T47D (cell line): ENCODE results near the gene RAB1A.
"Not testable (repeated sequence)": the region's sequence is repeated elsewhere in the genome, so short reads cannot be mapped to it uniquely, and the experiment has no call there.

Experiments
- DNase-seq, 2 experiments: peaks; one replicate each; pipeline versions ENCODE4 v3.0.0 to v3.0.0-alpha.2; 2011 to 2012; ENCODE audit warnings: low read depth in 1 of 2, low spot score in 1 of 2
- JUND ChIP-seq: IDR thresholded peaks from 2 replicates; pipeline ENCODE4 v1.6.1; 2012; ENCODE audit warnings: low read depth
- in situ Hi-C: cut with HindIII; loops from 2 replicates; pipeline ENCODE4 v1.10.0; 2016; ENCODE audit warnings: low sequenced_read_pairs, low pct_unique_long_range_greater_than_20kb

The RAB1A gene

DNA sequence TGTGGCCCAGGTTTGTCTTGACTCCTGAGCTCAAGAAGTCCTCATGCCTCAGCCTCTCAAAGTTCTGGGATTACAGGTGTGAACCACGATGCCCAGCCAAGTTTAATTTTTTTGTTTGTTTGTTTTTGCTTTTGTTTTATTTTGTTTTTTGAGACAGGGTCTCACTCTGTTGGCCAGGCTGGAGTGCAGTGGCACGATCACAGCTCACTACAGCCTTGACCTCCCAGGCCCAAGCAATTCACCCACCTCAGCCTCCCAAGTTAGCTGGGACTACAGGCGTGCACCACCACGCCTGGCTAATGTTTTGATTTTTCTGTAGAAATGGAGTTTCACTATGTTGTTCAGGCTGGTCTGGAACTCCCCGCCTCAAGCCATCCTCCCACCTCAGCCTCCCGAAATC lies 29.4 kb upstream of the RAB1A start:
- DNase-seq, result no peak
- no peak for TF ChIP-seq JUND
- in situ Hi-C loops, result no loop called here

- no peak for DNase-seq
- in situ Hi-C loops, result no loop called here
- TF ChIP-seq JUND, result no peak
Measured at GRCh38 chr2:65158557-65158956, 28.7 kb upstream of the RAB1A start.

- in situ Hi-C loops, DNase-seq: not testable (repeated sequence)
Measured at GRCh38 chr2:65157856-65158255, 27.9 kb upstream of the RAB1A start.

- in situ Hi-C loops, result no loop called here
Measured at GRCh38 chr2:65156041-65156440, 26.1 kb upstream of the RAB1A start.

GRCh38 chr2:65153515-65153914 lies 23.6 kb upstream of the RAB1A start:
- no peak for DNase-seq
- in situ Hi-C loops, result no loop called here
- no peak for TF ChIP-seq JUND

More at GRCh38 chr2:65156041-65156440, 26.1 kb upstream of the RAB1A start:
- TF ChIP-seq JUND, result no peak
- DNase-seq, result peak in 1 of 2 experiments; percentile 19

GRCh38 chr2:65146078-65146477 lies 16.2 kb upstream of the RAB1A start:
- TF ChIP-seq JUND, result no peak
- in situ Hi-C loops, result no loop called here
- DNase-seq, result no peak

DNA sequence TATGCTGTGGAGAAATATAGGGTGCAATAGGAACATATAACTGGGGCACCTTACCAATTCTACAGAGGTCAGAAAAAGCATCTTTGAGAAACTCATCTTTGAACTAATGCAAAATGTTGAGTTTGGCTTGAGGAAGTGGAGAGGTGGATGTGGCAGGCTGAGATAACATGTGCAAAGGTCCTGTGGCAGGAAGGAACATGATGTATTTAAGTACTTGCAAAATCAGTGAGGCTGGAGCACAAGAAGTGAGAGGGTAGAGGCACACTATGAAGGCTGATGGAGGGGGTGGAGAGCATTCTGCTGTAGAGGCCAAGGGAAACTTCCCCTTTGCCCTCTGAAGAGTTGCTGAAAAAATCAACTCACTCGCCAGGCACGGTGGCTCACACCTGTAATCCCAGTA lies 14.7 kb upstream of the RAB1A start:
- DNase-seq, result no peak
- no peak for TF ChIP-seq JUND
- in situ Hi-C loops, result no loop called here

DNA sequence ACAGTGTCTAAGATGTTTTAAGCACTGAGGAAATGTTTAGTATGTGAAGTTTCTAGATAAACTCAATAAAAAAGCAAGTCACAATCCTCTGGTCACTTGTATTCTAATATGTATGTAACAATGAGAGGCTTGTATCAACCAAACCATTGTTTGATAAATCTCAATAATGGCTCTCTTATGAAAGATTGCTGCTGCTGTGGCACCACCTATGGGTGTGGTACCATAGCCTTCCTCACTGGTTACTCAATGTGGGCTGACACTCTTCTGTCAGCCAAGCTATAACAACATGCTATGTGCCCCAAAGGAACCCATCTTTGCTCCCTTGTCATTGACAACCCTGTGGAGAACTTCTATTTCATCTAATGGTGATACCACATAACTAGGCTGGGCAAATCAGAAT lies 12.6 kb upstream of the RAB1A start:
- no peak for TF ChIP-seq JUND
- peak in 1 of 2 experiments; percentile 16 for DNase-seq
- in situ Hi-C loops, result no loop called here

DNA sequence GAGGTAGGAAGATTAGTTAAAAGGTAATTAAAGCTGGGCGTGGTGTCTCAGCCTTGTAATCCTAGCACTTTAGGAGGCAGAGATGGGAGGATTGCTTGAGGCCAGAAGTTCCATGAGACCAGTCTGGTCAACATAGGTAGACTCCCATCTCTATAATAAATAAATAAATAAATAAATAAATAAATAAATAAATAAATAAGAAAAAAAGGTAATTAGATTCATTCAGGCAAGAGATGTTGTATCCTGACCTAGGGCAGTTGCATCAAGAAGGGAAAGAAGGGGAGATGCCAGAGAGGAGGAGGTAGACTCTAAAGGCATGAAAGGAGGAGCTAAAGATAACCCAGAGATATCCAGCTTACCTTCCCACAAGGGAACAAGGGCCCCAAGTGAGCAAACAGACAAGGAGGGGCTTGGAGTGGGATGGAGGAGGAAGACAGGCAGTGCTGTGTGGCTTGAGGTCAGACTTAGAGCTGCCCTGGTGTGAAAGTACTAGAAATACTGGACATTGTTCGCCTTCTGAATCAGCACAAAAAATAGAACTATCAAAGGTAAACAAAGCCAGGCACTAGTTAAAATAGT lies 7.4 kb upstream of the RAB1A start:
- no peak for DNase-seq
- in situ Hi-C loops, result no loop called here
- no peak for TF ChIP-seq JUND

DNA sequence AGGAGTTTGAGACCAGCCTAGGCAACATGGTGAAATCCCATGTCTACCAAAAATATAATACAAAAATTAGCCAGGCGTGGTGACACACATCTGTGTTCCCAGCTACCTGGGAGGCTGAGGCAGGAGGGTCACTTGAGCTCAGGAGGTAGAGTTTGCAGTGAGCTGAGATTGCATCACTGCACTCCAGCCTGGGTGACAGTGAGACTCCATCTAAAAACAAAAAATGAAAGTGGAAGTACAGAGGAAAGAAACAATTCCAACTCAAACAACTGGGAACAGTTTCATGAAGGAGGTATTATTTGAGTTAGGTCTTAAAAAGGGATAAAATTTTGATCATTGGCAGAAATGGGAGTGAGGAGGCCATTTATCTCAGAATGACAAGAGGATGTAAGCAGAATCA lies 6.3 kb upstream of the RAB1A start:
- TF ChIP-seq JUND, result no peak
- DNase-seq, result no peak
- in situ Hi-C loops, result no loop called here

DNA sequence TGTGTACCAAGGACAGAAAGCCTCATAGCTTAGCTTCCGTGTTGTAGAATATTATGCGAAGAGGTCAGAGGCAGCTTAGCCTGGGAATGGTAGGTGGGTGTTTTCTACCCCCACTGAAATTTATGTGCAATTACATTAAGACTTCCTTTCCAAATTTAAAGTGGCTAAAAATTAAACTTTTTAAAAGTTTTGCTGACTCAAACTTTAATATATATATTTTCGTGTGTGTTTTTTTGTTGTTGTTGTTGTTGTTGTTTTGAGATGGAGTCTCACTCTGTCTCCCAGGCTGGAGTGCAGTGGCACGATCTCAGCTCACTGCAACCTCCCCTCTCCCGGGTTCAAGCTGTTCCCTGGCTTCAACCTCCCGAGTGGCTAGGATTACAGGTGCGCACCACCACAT lies 4.3 kb upstream of the RAB1A start:
- no peak for DNase-seq
- in situ Hi-C loops, result no loop called here
- no peak for TF ChIP-seq JUND

- TF ChIP-seq JUND, result no peak
- in situ Hi-C loops, result no loop called here
- DNase-seq, result no peak
Measured at GRCh38 chr2:65133626-65134025, 3.7 kb upstream of the RAB1A start.

- DNase-seq, in situ Hi-C loops: not testable (repeated sequence)
Measured at GRCh38 chr2:65132930-65133329, 3.0 kb upstream of the RAB1A start.

DNA sequence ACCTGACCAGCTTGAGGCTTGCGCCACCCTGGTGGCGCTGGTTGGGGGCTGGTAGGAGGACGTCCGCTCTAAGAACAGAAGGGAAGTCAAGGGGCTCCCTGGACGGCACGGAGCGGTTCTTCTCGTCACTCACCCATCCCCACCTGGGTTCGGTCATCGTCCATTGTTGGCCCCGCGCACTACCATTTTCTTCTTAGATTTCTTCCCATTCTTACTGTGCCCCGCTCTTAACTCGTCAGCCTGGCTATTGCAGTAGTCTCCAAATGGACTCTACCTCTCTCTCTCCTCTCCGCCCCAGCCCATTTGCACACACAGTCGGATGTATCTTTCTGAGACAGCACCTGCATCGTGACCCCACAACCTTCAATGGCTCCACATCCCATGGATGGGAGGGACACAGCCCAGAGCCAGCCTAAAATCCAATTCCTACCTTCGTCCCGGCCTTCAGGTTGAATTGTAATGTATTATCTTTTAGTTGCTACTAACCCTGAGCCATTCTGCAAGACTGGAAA lies 814 bp upstream of the RAB1A start:
- in situ Hi-C loops, result no loop called here
- no peak for TF ChIP-seq JUND
- no peak for DNase-seq
